PC-3 (cell line): ENCODE data around the gene SGMS1. TPM values are rescaled to one million over a fixed set of nuclear protein-coding genes. Genes with fewer than 3 reads are reported as not detected.
A peak's percentile ranks its signal among the peaks of the same experiment; 100 is the strongest.

ENCODE experiments used
- ATAC-seq: fragments of 200-7000 bp; cut with Tn5 transposase; 2 replicates; pipeline ENCODE4 v1.9.1; 2020; ENCODE audit warnings: mild to moderate bottlenecking, moderate library complexity
- BruUV-seq: library from RNA; stranded (reverse); fragments of 400-500 nt; replicated peaks from 2 replicates; lab custom pipeline; 2021; lab: Mats Ljungman, UMichigan
- CTCF ChIA-PET: fragments of 300-600 bp; sonication (Branson Sonifier 250); formaldehyde crosslinking; loops from one replicate; lab custom pipeline; 2022; ENCODE audit warnings: antibody characterized with exemption; lab: Charles Lee
- POLR2A ChIA-PET: fragments of 300-600 bp; sonication (Branson Sonifier 250); formaldehyde crosslinking; loops from one replicate; lab custom pipeline; 2022; ENCODE audit warnings: antibody characterized with exemption; ENCODE audit not compliant: unreplicated experiment; lab: Charles Lee
- DNase-seq: peaks from one replicate; pipeline ENCODE4 v3.0.0-alpha.2; 2015
- H2AFZ ChIP-seq: fragments of 300-600 bp; sonication (generic); 2 replicates; pipeline ENCODE4 v1.6.0; 2016; ENCODE audit warnings: antibody characterized with exemption, low read length
- H3F3A ChIP-seq: fragments of 300-600 bp; sonication (generic); one replicate; pipeline ENCODE4 v1.6.0; 2017; ENCODE audit warnings: antibody characterized with exemption, low read length, control low read depth, mild to moderate bottlenecking; ENCODE audit not compliant: unreplicated experiment
- H3K27ac ChIP-seq: fragments of 300-600 bp; sonication (generic); 2 replicates; pipeline ENCODE4 v1.5.1; 2016; ENCODE audit warnings: mild to moderate bottlenecking, low read length
- H3K27me3 ChIP-seq: fragments of 300-600 bp; sonication (generic); 2 replicates; pipeline ENCODE4 v1.6.1; 2016; ENCODE audit warnings: low read length, mixed read lengths
- H3K36me3 ChIP-seq: fragments of 300-600 bp; sonication (generic); 2 replicates; pipeline ENCODE4 v1.6.1; 2016; ENCODE audit warnings: low read depth, mixed run types, low read length, mixed read lengths
- H3K4me1 ChIP-seq: fragments of 300-600 bp; sonication (generic); 2 replicates; pipeline ENCODE4 v1.5.1; 2016; ENCODE audit warnings: low read length; ENCODE audit not compliant: insufficient read depth
- H3K4me2 ChIP-seq: fragments of 300-600 bp; sonication (generic); 2 replicates; pipeline ENCODE4 v1.6.0; 2016; ENCODE audit warnings: low read length
- H3K4me3 ChIP-seq: fragments of 300-600 bp; sonication (generic); 2 replicates; pipeline ENCODE4 v1.5.1; 2016; ENCODE audit warnings: mild to moderate bottlenecking, low read length, mixed read lengths
- H3K79me2 ChIP-seq: fragments of 300-600 bp; sonication (generic); 2 replicates; pipeline ENCODE4 v1.6.1; 2017; ENCODE audit warnings: low read length, mixed read lengths
- H3K9ac ChIP-seq: fragments of 300-600 bp; sonication (generic); 2 replicates; pipeline ENCODE4 v1.6.0; 2016; ENCODE audit warnings: mild to moderate bottlenecking, low read length
- H3K9me2 ChIP-seq: fragments of 300-600 bp; sonication (generic); replicated peaks from 2 replicates; pipeline ENCODE4 v1.6.1; 2016; ENCODE audit warnings: mixed run types, low read length, mixed read lengths
- H3K9me3 ChIP-seq: fragments of 300-600 bp; sonication (generic); 2 replicates; pipeline ENCODE4 v1.6.1; 2016; ENCODE audit warnings: low read length, mixed read lengths
- H4K20me1 ChIP-seq: fragments of 300-600 bp; sonication (generic); 2 replicates; pipeline ENCODE4 v1.6.1; 2016; ENCODE audit warnings: low read length, mixed read lengths
- CTCF ChIP-seq: fragments of 300-600 bp; sonication (generic); conservative IDR thresholded peaks from 2 replicates; pipeline ENCODE4 v1.5.1; 2017; ENCODE audit warnings: antibody characterized with exemption, low read depth, mild to moderate bottlenecking, low read length
- EZH2 ChIP-seq: fragments of 300-600 bp; sonication (generic); IDR thresholded peaks from one replicate; pipeline ENCODE4 v1.6.1; 2017; ENCODE audit warnings: antibody characterized with exemption, mild to moderate bottlenecking, low read length; ENCODE audit not compliant: unreplicated experiment
- EZH2phosphoT487 ChIP-seq: fragments of 300-600 bp; sonication (generic); IDR thresholded peaks from 2 replicates; pipeline ENCODE4 v1.6.1; 2018; ENCODE audit warnings: mild to moderate bottlenecking, antibody characterized with exemption, low read length, borderline replicate concordance
- intact Hi-C: fragments of 100-400 bp; cut with micrococcal nuclease; formaldehyde crosslinking; loops from 2 replicates; pipeline ENCODE4 v1.9.0; 2023
- total RNA-seq: library from RNA; depleted of rRNA; stranded (reverse); fragments of >200 nt; gene quantifications from 2 replicates; pipeline ENCODE4 v1.2.3, GENCODE V29; 2014

The SGMS1 gene
- total RNA-seq, 1 experiment from 2014 or later: 61.4 TPM

- Histone ChIP-seq H3F3A (peaks cover 6% of the 10 kb centered on the region), H3K4me2 (peak overlapping the region; percentile 78), H2AFZ (0 out of 2 replicates have a peak overlapping the region, but pooled peaks have one; percentile 0), H3K9ac (peak overlapping the region; percentile 73), H3K27ac (peak overlapping the region; percentile 88), H3K27me3 (no peaks in the 10 kb centered on the region), H3K4me1 (peaks cover 41% of the 10 kb centered on the region), H3K9me3 (no peaks in the 10 kb centered on the region), H4K20me1 (no peaks in the 10 kb centered on the region), H3K9me2 (no peaks in the 10 kb centered on the region), H3K36me3 (no peaks in the 10 kb centered on the region), H3K79me2 (peaks cover 12% of the 10 kb centered on the region; the same call in 1 of the 2 replicates), H3K4me3 (peak overlapping the region; percentile 36; the same call in 1 of the 2 replicates)
- BruUV-seq: no TSS peak
- TF ChIP-seq EZH2phosphoT487 (no peak), CTCF (no peak), EZH2 (no peak)
- DNase-seq (peak; percentile 26), ATAC-seq (peak; percentile 1; the same call in 1 of the 2 replicates)
- POLR2A ChIA-PET: interaction anchor here (1.0 kb wide), 1 partner anchor 108 kb away, joined by 3 read pairs; no protein-coding TSS in a partner anchor
- intact Hi-C loops: loop anchor here (2.0 kb wide), 4 partner anchors 59 to 143 kb away; no protein-coding TSS in a partner anchor
- CTCF ChIA-PET: interaction anchor here (1.5 kb wide), 1 partner anchor 102 kb away, joined by 7 read pairs; no protein-coding TSS in a partner anchor
These were observed 154.0 kb downstream of the SGMS1 start for GRCh38 chr10:50469778-50470193.

GRCh38 chr10:50469288-50469687 is 154.5 kb downstream of the SGMS1 start:
- Histone ChIP-seq H3F3A (peaks cover 6% of the 10 kb centered on the region), H3K9me3 (no peaks in the 10 kb centered on the region), H3K9ac (peak overlapping the region; percentile 73), H3K79me2 (peaks cover 12% of the 10 kb centered on the region; the same call in 1 of the 2 replicates), H3K4me2 (peak overlapping the region; percentile 78), H3K27ac (peak overlapping the region; percentile 88), H3K4me1 (peaks cover 41% of the 10 kb centered on the region), H3K9me2 (no peaks in the 10 kb centered on the region), H4K20me1 (no peaks in the 10 kb centered on the region), H3K36me3 (no peaks in the 10 kb centered on the region), H2AFZ (no peak overlapping the region), H3K4me3 (peak overlapping the region; percentile 36; the same call in 1 of the 2 replicates), H3K27me3 (no peaks in the 10 kb centered on the region)
- POLR2A ChIA-PET: no interaction called here
- DNase-seq: peak; percentile 71
- intact Hi-C loops: no loop called here
- TF ChIP-seq EZH2 (no peak), EZH2phosphoT487 (no peak), CTCF (no peak)
- BruUV-seq: no TSS peak
- CTCF ChIA-PET: no interaction called here
- no peak for ATAC-seq

- Histone ChIP-seq H3F3A (peaks cover 6% of the 10 kb centered on the region), H3K9ac (no peak overlapping the region), H3K27me3 (no peaks in the 10 kb centered on the region), H4K20me1 (no peaks in the 10 kb centered on the region), H2AFZ (no peak overlapping the region), H3K4me2 (no peak overlapping the region), H3K27ac (no peak overlapping the region), H3K9me2 (no peaks in the 10 kb centered on the region), H3K4me3 (no peak overlapping the region), H3K4me1 (peaks cover 36% of the 10 kb centered on the region), H3K36me3 (no peaks in the 10 kb centered on the region), H3K9me3 (no peaks in the 10 kb centered on the region), H3K79me2 (peaks cover 12% of the 10 kb centered on the region; the same call in 1 of the 2 replicates)
- ChIA-PET POLR2A (no interaction called here), CTCF (no interaction called here)
- DNase-seq: no peak
- intact Hi-C loops: no loop called here
- TF ChIP-seq EZH2 (no peak), CTCF (no peak)
- no peak for ATAC-seq
- BruUV-seq: no TSS peak
These were observed 156.5 kb downstream of the SGMS1 start for GRCh38 chr10:50467209-50467608.
